IMR-90 (cell line): ENCODE data around the gene RASD2. TPM values are rescaled to one million over a fixed set of nuclear protein-coding genes. Genes with fewer than 3 reads are reported as not detected.

Source experiments
- ATAC-seq: fragments of 200-7000 bp; cut with Tn5 transposase; 2 replicates; pipeline ENCODE4 v1.9.1; 2020; ENCODE audit warnings: low read depth, mild to moderate bottlenecking, moderate library complexity
- BruUV-seq: library from RNA; stranded (reverse); fragments of 400-500 nt; replicated peaks from 2 replicates; lab custom pipeline; 2021; lab: Mats Ljungman, UMichigan
- CTCF ChIA-PET: fragments of 300-600 bp; formaldehyde crosslinking; extraction: SDS; loops from one replicate; lab custom pipeline; 2021; ENCODE audit warnings: antibody characterized with exemption; lab: Yijun Ruan, JAX
- POLR2A ChIA-PET: fragments of 300-600 bp; sonication (Branson Sonifier 250); formaldehyde crosslinking; loops from one replicate; lab custom pipeline; 2022; ENCODE audit warnings: antibody characterized with exemption; ENCODE audit not compliant: unreplicated experiment; lab: Charles Lee
- DNase-seq: peaks from one replicate; pipeline ENCODE4 v3.0.0; 2013
- H2AFZ ChIP-seq: replicated peaks from 2 replicates; pipeline ENCODE3; 2013; ENCODE audit warnings: low read length, mild to moderate bottlenecking; ENCODE audit not compliant: poor library complexity
- H2AK5ac ChIP-seq: 2 replicates; pipeline ENCODE4 v1.6.1; 2013; ENCODE audit warnings: low read depth, low read length, inconsistent platforms
- H2AK9ac ChIP-seq: replicated peaks from 2 replicates; pipeline ENCODE3; 2013; ENCODE audit warnings: mild to moderate bottlenecking, low read depth, low read length, moderate library complexity; ENCODE audit not compliant: poor library complexity
- H2BK120ac ChIP-seq: 2 replicates; pipeline ENCODE4 v1.6.1; 2013; ENCODE audit warnings: low read depth, low read length, inconsistent platforms
- H2BK15ac ChIP-seq: 3 replicates; pipeline ENCODE4 v1.6.1; 2013; ENCODE audit warnings: low read depth, low read length, inconsistent platforms
- H2BK20ac ChIP-seq: 2 replicates; pipeline ENCODE4 v1.6.1; 2013; ENCODE audit warnings: low read depth, mild to moderate bottlenecking, inconsistent platforms, low read length, moderate library complexity
- H2BK5ac ChIP-seq: 2 replicates; pipeline ENCODE4 v1.6.1; 2013; ENCODE audit warnings: mild to moderate bottlenecking, low read depth, low read length, inconsistent platforms; ENCODE audit not compliant: poor library complexity, severe bottlenecking
- H3K14ac ChIP-seq: replicated peaks from 2 replicates; pipeline ENCODE4 v1.6.1; 2013; ENCODE audit warnings: low read depth, low read length, inconsistent platforms
- H3K18ac ChIP-seq: 2 replicates; pipeline ENCODE4 v1.6.1; 2013; ENCODE audit warnings: low read depth, low read length, control low read depth
- H3K23ac ChIP-seq: 2 replicates; pipeline ENCODE4 v1.6.1; 2013; ENCODE audit warnings: low read depth, low read length, inconsistent platforms
- H3K27ac ChIP-seq: 2 replicates; pipeline ENCODE4 v1.5.1; 2013; ENCODE audit warnings: mild to moderate bottlenecking, control low read depth, low read length; ENCODE audit not compliant: insufficient read depth
- H3K27me3 ChIP-seq: 2 replicates; pipeline ENCODE4 v1.6.1; 2013; ENCODE audit warnings: low read length; ENCODE audit not compliant: control insufficient read depth, insufficient read depth
- H3K36me3 ChIP-seq: 2 replicates; pipeline ENCODE4 v1.6.1; 2013; ENCODE audit warnings: low read length, mixed read lengths; ENCODE audit not compliant: control insufficient read depth, insufficient read depth
- H3K4ac ChIP-seq: 2 replicates; pipeline ENCODE4 v1.6.1; 2013; ENCODE audit warnings: low read depth, low read length, inconsistent platforms
- H3K4me1 ChIP-seq: 2 replicates; pipeline ENCODE4 v1.6.1; 2013; ENCODE audit warnings: low read length, mixed read lengths; ENCODE audit not compliant: control insufficient read depth, insufficient read depth
- H3K4me2 ChIP-seq: 2 replicates; pipeline ENCODE4 v1.6.1; 2013; ENCODE audit warnings: low read depth, mild to moderate bottlenecking, control low read depth, low read length, moderate library complexity
- H3K4me3 ChIP-seq: 2 replicates; pipeline ENCODE4 v1.5.1; 2013; ENCODE audit warnings: low read depth, mild to moderate bottlenecking, control low read depth, low read length, moderate library complexity; ENCODE audit not compliant: insufficient read depth
- H3K56ac ChIP-seq: 2 replicates; pipeline ENCODE4 v1.6.1; 2013; ENCODE audit warnings: low read length, inconsistent platforms; ENCODE audit not compliant: insufficient read depth; ENCODE audit errors: extremely low read depth
- H3K79me1 ChIP-seq, 2 experiments: 2 replicates each; pipeline ENCODE4 v1.6.1; 2013; ENCODE audit warnings: low read length in 2 of 2, inconsistent platforms in 1 of 2, low read depth in 1 of 2
- H3K9ac ChIP-seq: 2 replicates; pipeline ENCODE4 v1.6.1; 2013; ENCODE audit warnings: low read depth, low read length, control low read depth
- H3K9me1 ChIP-seq: 2 replicates; pipeline ENCODE4 v1.6.1; 2013; ENCODE audit warnings: low read length, inconsistent platforms; ENCODE audit not compliant: insufficient read depth
- H3K9me3 ChIP-seq: 2 replicates; pipeline ENCODE4 v1.6.1; 2013; ENCODE audit warnings: low read length; ENCODE audit not compliant: control insufficient read depth, insufficient read depth
- H4K20me1 ChIP-seq: 2 replicates; pipeline ENCODE4 v1.6.1; 2013; ENCODE audit warnings: low read length, inconsistent platforms; ENCODE audit not compliant: insufficient read depth
- H4K5ac ChIP-seq: 2 replicates; pipeline ENCODE4 v1.6.1; 2013; ENCODE audit warnings: mild to moderate bottlenecking, low read depth, low read length, control low read depth
- H4K8ac ChIP-seq, 2 experiments: 2 replicates each; pipeline ENCODE4 v1.6.1; 2013; ENCODE audit warnings: low read depth in 2 of 2, low read length in 2 of 2, control low read depth in 1 of 2, inconsistent platforms in 1 of 2
- H4K91ac ChIP-seq: 2 replicates; pipeline ENCODE4 v1.6.1; 2013; ENCODE audit warnings: low read depth, low read length, inconsistent platforms; ENCODE audit not compliant: insufficient read depth
- BHLHE40 ChIP-seq: fragments of 150-350 bp; IDR thresholded peaks from 2 replicates; pipeline ENCODE4 v1.6.1; 2016; ENCODE audit warnings: mild to moderate bottlenecking, low read depth, low read length
- CEBPB ChIP-seq: IDR thresholded peaks from 2 replicates; pipeline ENCODE4 v1.6.1; 2012; ENCODE audit warnings: low read depth, low read length, improper control_type of control experiment
- CHD1 ChIP-seq: IDR thresholded peaks from 2 replicates; pipeline ENCODE4 v1.6.1; 2012; ENCODE audit warnings: low read depth, low read length, improper control_type of control experiment
- FOS ChIP-seq: fragments of 150-350 bp; IDR thresholded peaks from 2 replicates; pipeline ENCODE4 v1.6.1; 2016; ENCODE audit warnings: low read depth, low read length
- MAFK ChIP-seq: IDR thresholded peaks from 2 replicates; pipeline ENCODE4 v1.6.1; 2012; ENCODE audit warnings: low read depth, low read length, improper control_type of control experiment
- MAZ ChIP-seq: IDR thresholded peaks from 2 replicates; pipeline ENCODE4 v1.6.1; 2012; ENCODE audit warnings: low read depth, mild to moderate bottlenecking, low read length, improper control_type of control experiment, moderate library complexity, borderline replicate concordance
- MXI1 ChIP-seq: IDR thresholded peaks from 2 replicates; pipeline ENCODE4 v1.6.1; 2012; ENCODE audit warnings: low read depth, mild to moderate bottlenecking, low read length, moderate library complexity, borderline replicate concordance
- NFE2L2 ChIP-seq: fragments of 150-350 bp; IDR thresholded peaks from 2 replicates; pipeline ENCODE4 v1.6.1; 2016; ENCODE audit warnings: low read depth, mild to moderate bottlenecking, low read length
- POLR2A ChIP-seq: IDR thresholded peaks from 2 replicates; pipeline ENCODE4 v1.6.1; 2012; ENCODE audit warnings: mild to moderate bottlenecking, low read depth, low read length
- RAD21 ChIP-seq: IDR thresholded peaks from 2 replicates; pipeline ENCODE4 v1.6.1; 2012; ENCODE audit warnings: low read length, improper control_type of control experiment
- RCOR1 ChIP-seq: IDR thresholded peaks from 2 replicates; pipeline ENCODE4 v1.6.1; 2012; ENCODE audit warnings: mild to moderate bottlenecking, low read length, improper control_type of control experiment; ENCODE audit not compliant: insufficient replicate concordance
- RFX5 ChIP-seq: IDR thresholded peaks from 2 replicates; pipeline ENCODE4 v1.8.0; 2012; ENCODE audit warnings: low read depth, mild to moderate bottlenecking, low read length, moderate library complexity
- SMC3 ChIP-seq: fragments of 150-350 bp; IDR thresholded peaks from 2 replicates; pipeline ENCODE4 v1.6.1; 2016; ENCODE audit warnings: low read depth, mild to moderate bottlenecking, antibody characterized with exemption, low read length, moderate library complexity
- WGBS, 2 experiments: methylation state at CpG; one replicate each; pipeline versions ENCODE4 v1.1.5 to v1.1.7; 2013; ENCODE audit warnings: missing lambda C conversion rate in 2 of 2; ENCODE audit not compliant: insufficient read length in 1 of 2; ENCODE audit errors: extremely low coverage in 2 of 2; 5-methylcytosine and 5-hydroxymethylcytosine counted together
- dilution Hi-C: fragments of 300-500 bp; cut with HindIII; formaldehyde crosslinking; loops from one replicate; pipeline ENCODE4 v1.14.3; 2018; ENCODE audit warnings: low sequenced_read_pairs; ENCODE audit not compliant: unreplicated experiment
- in situ Hi-C: fragments of 300-500 bp; cut with MboI; formaldehyde crosslinking; loops from 3 replicates; pipeline ENCODE4 v1.14.3; 2019; ENCODE audit warnings: low sequenced_read_pairs, inconsistent platforms, mixed read lengths
- intact Hi-C: fragments of 100-400 bp; cut with micrococcal nuclease; formaldehyde crosslinking; loops from 2 replicates; pipeline ENCODE4 v1.10.0; 2022
- polyA plus RNA-seq, 3 experiments: library from polyadenylated mRNA; depleted of rRNA; stranded (reverse); fragments of >200 nt; gene quantifications; 2 replicates each; pipeline ENCODE4 v1.2.3, GENCODE V29; 2012; ENCODE audit warnings: low replicate concordance in 1 of 3
- total RNA-seq: library from RNA; depleted of rRNA; stranded (reverse); fragments of >200 nt; gene quantifications from 2 replicates; pipeline ENCODE4 v1.2.3, GENCODE V29; 2012
- TF ChIP-seq, protein P1 (sequence below): fragments of 150-350 bp; IDR thresholded peaks from 2 replicates; pipeline ENCODE4 v1.6.1; 2017; ENCODE audit warnings: mild to moderate bottlenecking, antibody characterized with exemption, low read length, low read depth
- TF ChIP-seq, protein P2 (sequence below): fragments of 150-350 bp; IDR thresholded peaks from 2 replicates; pipeline ENCODE4 v1.6.1; 2016; ENCODE audit warnings: low read depth, mild to moderate bottlenecking, low read length, moderate library complexity, borderline replicate concordance
- TF ChIP-seq, protein P3 (sequence below): conservative IDR thresholded peaks from 2 replicates; pipeline ENCODE4 v1.5.1; 2012; ENCODE audit warnings: mild to moderate bottlenecking, low read depth, low read length, improper control_type of control experiment

Gene RASD2
- total and polyA plus RNA-seq, 2 of the 4 experiments (the other 2 are of a cell fraction), result under 0.01 to 0.32 TPM

DNA sequence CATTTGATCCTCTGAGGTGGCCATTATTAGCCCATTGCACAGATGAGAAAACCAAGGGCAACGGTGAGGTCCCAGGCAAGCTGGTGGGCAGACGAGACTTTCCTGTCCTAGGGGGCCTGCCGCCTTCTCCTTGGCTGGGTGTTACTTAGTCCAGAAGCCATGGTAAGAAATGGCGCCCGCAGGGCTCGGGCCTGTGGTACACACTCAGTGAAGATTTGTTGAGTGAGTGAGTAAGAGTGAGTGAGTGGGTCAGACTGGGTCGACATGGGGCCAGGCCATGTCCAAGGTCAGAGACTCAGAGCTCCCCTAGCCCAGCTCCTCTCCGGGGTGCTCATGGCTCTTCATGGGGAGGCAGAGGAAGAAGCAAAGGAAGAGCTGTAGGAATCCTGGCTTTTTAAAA lies 36.0 kb downstream of the RASD2 start:
- no peak overlapping the region for H2AFZ ChIP-seq
- H3K4ac ChIP-seq, result no peak overlapping the region
- H2BK5ac ChIP-seq, result no peak overlapping the region
- no peaks in the 10 kb centered on the region for H3K9me1 ChIP-seq
- H3K27me3 ChIP-seq, result peaks cover 16% of the 10 kb centered on the region
- no peaks in the 10 kb centered on the region for H3K9me3 ChIP-seq
- no peaks in the 10 kb centered on the region for H3K4me1 ChIP-seq
- H4K8ac ChIP-seq, result no peak overlapping the region
- H3K27ac ChIP-seq, result no peak overlapping the region
- H3K4me3 ChIP-seq, result no peak overlapping the region
- TF ChIP-seq RAD21 (no peak), CHD1 (no peak), BHLHE40 (no peak), RCOR1 (no peak), MXI1 (no peak), MAZ (no peak), CEBPB (no peak), SMC3 (no peak), RFX5 (no peak), MAFK (no peak), FOS (no peak), POLR2A (no peak), NFE2L2 (no peak)
- TF ChIP-seq, protein P1, sequence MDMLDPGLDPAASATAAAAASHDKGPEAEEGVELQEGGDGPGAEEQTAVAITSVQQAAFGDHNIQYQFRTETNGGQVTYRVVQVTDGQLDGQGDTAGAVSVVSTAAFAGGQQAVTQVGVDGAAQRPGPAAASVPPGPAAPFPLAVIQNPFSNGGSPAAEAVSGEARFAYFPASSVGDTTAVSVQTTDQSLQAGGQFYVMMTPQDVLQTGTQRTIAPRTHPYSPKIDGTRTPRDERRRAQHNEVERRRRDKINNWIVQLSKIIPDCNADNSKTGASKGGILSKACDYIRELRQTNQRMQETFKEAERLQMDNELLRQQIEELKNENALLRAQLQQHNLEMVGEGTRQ, result no peak
- TF ChIP-seq, protein P2, sequence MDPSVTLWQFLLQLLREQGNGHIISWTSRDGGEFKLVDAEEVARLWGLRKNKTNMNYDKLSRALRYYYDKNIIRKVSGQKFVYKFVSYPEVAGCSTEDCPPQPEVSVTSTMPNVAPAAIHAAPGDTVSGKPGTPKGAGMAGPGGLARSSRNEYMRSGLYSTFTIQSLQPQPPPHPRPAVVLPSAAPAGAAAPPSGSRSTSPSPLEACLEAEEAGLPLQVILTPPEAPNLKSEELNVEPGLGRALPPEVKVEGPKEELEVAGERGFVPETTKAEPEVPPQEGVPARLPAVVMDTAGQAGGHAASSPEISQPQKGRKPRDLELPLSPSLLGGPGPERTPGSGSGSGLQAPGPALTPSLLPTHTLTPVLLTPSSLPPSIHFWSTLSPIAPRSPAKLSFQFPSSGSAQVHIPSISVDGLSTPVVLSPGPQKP, result no peak
- TF ChIP-seq, protein P3, sequence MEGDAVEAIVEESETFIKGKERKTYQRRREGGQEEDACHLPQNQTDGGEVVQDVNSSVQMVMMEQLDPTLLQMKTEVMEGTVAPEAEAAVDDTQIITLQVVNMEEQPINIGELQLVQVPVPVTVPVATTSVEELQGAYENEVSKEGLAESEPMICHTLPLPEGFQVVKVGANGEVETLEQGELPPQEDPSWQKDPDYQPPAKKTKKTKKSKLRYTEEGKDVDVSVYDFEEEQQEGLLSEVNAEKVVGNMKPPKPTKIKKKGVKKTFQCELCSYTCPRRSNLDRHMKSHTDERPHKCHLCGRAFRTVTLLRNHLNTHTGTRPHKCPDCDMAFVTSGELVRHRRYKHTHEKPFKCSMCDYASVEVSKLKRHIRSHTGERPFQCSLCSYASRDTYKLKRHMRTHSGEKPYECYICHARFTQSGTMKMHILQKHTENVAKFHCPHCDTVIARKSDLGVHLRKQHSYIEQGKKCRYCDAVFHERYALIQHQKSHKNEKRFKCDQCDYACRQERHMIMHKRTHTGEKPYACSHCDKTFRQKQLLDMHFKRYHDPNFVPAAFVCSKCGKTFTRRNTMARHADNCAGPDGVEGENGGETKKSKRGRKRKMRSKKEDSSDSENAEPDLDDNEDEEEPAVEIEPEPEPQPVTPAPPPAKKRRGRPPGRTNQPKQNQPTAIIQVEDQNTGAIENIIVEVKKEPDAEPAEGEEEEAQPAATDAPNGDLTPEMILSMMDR, result no peak
- no peaks in the 10 kb centered on the region for H3K36me3 ChIP-seq
- H2AK9ac ChIP-seq, result no peak overlapping the region
- no peak overlapping the region for H2BK20ac ChIP-seq
- no peak overlapping the region for H4K5ac ChIP-seq
- DNase-seq (no peak), ATAC-seq (no peak)
- dilution Hi-C loops (no loop called here), in situ Hi-C loops (no loop called here), intact Hi-C loops (no loop called here)
- no peak overlapping the region for H2AK5ac ChIP-seq
- H3K14ac ChIP-seq, result no peak overlapping the region
- WGBS, 2 experiments, result no CpG with 5 or more reads among the region's 8 CpGs
- no peak overlapping the region for H3K9ac ChIP-seq
- no peak overlapping the region for H4K91ac ChIP-seq
- H3K18ac ChIP-seq, result no peak overlapping the region
- H3K4me2 ChIP-seq, result no peak overlapping the region
- BruUV-seq, result no TSS peak
- CTCF ChIA-PET, result interaction anchor here (1.1 to 1.5 kb wide), 2 partner anchors 11 to 146 kb away, joined by 4 read pairs; no protein-coding TSS in a partner anchor
- H3K56ac ChIP-seq, result no peak overlapping the region
- H3K79me1 ChIP-seq, result no peaks in the 10 kb centered on the region
- H3K23ac ChIP-seq, result no peak overlapping the region
- POLR2A ChIA-PET, result no interaction called here
- no peaks in the 10 kb centered on the region for H4K20me1 ChIP-seq
- no peak overlapping the region for H2BK120ac ChIP-seq
- no peak overlapping the region for H2BK15ac ChIP-seq
